ENCODE data around the gene TTLL1.
A peak's percentile ranks its signal among the peaks of the same experiment; 100 is the strongest.

TTLL1 gene

DNA sequence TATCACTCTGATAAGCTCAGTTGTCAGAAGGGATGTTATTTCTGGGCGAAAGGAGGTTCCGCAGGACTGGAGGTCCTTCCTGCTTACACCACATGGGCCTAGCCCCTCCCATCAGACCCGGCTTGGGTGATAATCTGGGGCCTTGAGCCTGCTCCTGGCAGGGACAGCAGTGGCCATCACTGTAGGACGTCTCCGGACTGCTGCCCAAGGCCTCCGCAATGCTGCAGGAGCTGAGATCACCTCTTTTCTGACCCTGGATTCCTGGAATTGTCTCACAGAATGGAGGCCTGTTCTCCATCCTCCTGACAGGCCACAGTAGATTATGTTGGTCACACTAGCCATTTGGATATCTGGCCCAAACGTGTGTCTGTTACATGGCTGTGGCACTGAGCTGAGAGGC is 12.1 kb upstream of the TTLL1 start:
- WGBS (ENCODE audit: insufficient coverage), result 90% methylated on average over 7 of the region's 7 CpGs
- Histone ChIP-seq H3K36me3 (ENCODE audit: control insufficient read depth in 4 of 4, insufficient read depth in 4 of 4, low read length in 3 of 4) (no peaks in the 10 kb centered on the region), H3K4me3 (ENCODE audit: control insufficient read depth in 1 of 7, extremely low read depth in 1 of 7, insufficient read depth in 4 of 7, low read depth in 2 of 7, low read length in 6 of 7) (no peak overlapping the region), H3K27me3 (replicated peaks in 2 of 5; ENCODE audit: control insufficient read depth in 4 of 5, insufficient read depth in 5 of 5, low read length in 4 of 5) (no peaks in the 10 kb centered on the region), H3K27ac (ENCODE audit: insufficient read depth in 1 of 2, low read depth in 1 of 2, low read length in 2 of 2, poor library complexity in 1 of 2, severe bottlenecking in 2 of 2) (no peak overlapping the region), H3K9me3 (ENCODE audit: control extremely low read depth in 1 of 5, control insufficient read depth in 4 of 5, insufficient read depth in 2 of 5, low read depth in 1 of 5, low read length in 4 of 5) (peaks cover 0 to 9% (median 6%) of the 10 kb centered on the region in 5 experiments), H3K4me1 (ENCODE audit: control extremely low read depth in 1 of 4, control insufficient read depth in 4 of 4, insufficient read depth in 4 of 4, low read length in 3 of 4) (peaks cover 0 to 12% (median 0%) of the 10 kb centered on the region in 4 experiments)
- no peak for DNase-seq
- ChIA-PET CTCF (interaction anchor here (1.1 to 1.5 kb wide), 3 partner anchors 9 to 37 kb away, joined by 3 to 6 read pairs (median 4); partner anchors contain the start of gene BIK), POLR2A (no interaction called here)

DNA sequence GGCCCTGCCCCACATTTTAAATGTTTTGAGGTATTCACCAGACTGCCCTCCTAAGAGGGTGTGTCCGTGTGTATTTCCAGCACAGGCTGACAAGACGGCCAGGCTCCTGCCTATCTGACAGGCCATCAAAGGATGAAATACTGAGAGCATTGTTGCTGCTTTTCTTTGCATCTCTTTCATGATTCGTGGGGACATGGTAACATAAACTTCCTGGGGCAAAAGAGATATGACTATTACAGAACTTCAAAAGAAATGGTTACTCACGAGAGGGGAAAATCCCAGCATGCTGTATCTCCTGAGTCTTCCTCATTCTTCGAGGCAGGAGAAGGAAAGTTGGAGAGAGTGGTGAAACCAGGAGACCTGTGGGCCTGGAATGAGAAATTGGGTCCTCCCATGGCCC is 11.0 kb upstream of the TTLL1 start:
- ChIA-PET POLR2A (no interaction called here), CTCF (interaction anchor here (1.5 kb wide), 1 partner anchor 10 kb away, joined by 6 read pairs; the partner anchor contains the start of gene BIK)
- Histone ChIP-seq H3K9me3 (ENCODE audit: control extremely low read depth in 1 of 5, control insufficient read depth in 4 of 5, insufficient read depth in 2 of 5, low read depth in 1 of 5, low read length in 4 of 5) (peaks cover 0 to 10% (median 7%) of the 10 kb centered on the region in 5 experiments), H3K4me3 (ENCODE audit: control insufficient read depth in 1 of 7, extremely low read depth in 1 of 7, insufficient read depth in 4 of 7, low read depth in 2 of 7, low read length in 6 of 7) (no peak overlapping the region), H3K4me1 (ENCODE audit: control extremely low read depth in 1 of 4, control insufficient read depth in 4 of 4, insufficient read depth in 4 of 4, low read length in 3 of 4) (peaks cover 0 to 12% (median 0%) of the 10 kb centered on the region in 4 experiments), H3K36me3 (ENCODE audit: control insufficient read depth in 4 of 4, insufficient read depth in 4 of 4, low read length in 3 of 4) (no peaks in the 10 kb centered on the region), H3K27me3 (replicated peaks in 2 of 5; ENCODE audit: control insufficient read depth in 4 of 5, insufficient read depth in 5 of 5, low read length in 4 of 5) (no peaks in the 10 kb centered on the region), H3K27ac (ENCODE audit: insufficient read depth in 1 of 2, low read depth in 1 of 2, low read length in 2 of 2, poor library complexity in 1 of 2, severe bottlenecking in 2 of 2) (no peak overlapping the region)
- 95% methylated on average over 5 of the region's 5 CpGs for WGBS (ENCODE audit: insufficient coverage)
- no peak for DNase-seq

GRCh38 chr22:43099095-43099494 is 9.9 kb upstream of the TTLL1 start:
- 94% methylated on average over 3 of the region's 4 CpGs for WGBS (ENCODE audit: insufficient coverage)

DNA sequence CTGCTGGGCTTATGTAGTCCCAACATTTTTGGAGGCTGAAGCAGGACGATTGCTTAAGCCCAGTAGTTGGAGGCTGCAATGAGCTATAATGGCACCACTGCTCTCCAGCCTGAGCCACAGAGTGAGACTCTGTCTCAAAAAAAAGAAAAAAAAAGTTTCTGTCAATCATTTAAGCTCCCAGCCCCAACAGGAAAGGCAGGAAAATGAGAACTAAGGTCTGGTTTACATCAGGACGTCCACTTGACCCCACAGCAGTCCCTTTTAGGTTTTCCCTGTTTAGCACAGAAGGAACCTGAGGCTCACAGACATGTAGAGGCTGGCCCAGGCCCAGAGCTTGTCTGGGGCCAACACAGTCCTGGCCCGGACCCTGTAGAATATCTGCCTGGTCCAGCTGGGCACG is 9.2 kb upstream of the TTLL1 start:
- no peaks in the 10 kb centered on the region for H3K36me3 ChIP-seq (ENCODE audit: control insufficient read depth in 4 of 4, insufficient read depth in 4 of 4, low read length in 3 of 4)
- H3K27me3 ChIP-seq (replicated peaks in 2 of 5; ENCODE audit: control insufficient read depth in 4 of 5, insufficient read depth in 5 of 5, low read length in 4 of 5), result no peaks in the 10 kb centered on the region
- CTCF ChIA-PET, result interaction anchor here (1.0 to 1.6 kb wide), 2 partner anchors 11 to 27 kb away, joined by 3 to 6 read pairs; no protein-coding TSS in a partner anchor
- no peak overlapping the region for H3K4me3 ChIP-seq (ENCODE audit: control insufficient read depth in 1 of 7, extremely low read depth in 1 of 7, insufficient read depth in 4 of 7, low read depth in 2 of 7, low read length in 6 of 7)
- H3K27ac ChIP-seq (ENCODE audit: insufficient read depth in 1 of 2, low read depth in 1 of 2, low read length in 2 of 2, poor library complexity in 1 of 2, severe bottlenecking in 2 of 2), result no peak overlapping the region
- no peak for DNase-seq
- POLR2A ChIA-PET, result no interaction called here
- peaks cover 0 to 2% (median 0%) of the 10 kb centered on the region in 4 experiments for H3K4me1 ChIP-seq (ENCODE audit: control extremely low read depth in 1 of 4, control insufficient read depth in 4 of 4, insufficient read depth in 4 of 4, low read length in 3 of 4)
- H3K9me3 ChIP-seq (ENCODE audit: control extremely low read depth in 1 of 5, control insufficient read depth in 4 of 5, insufficient read depth in 2 of 5, low read depth in 1 of 5, low read length in 4 of 5), result peaks cover 0 to 10% (median 7%) of the 10 kb centered on the region in 5 experiments
- 44% methylated on average over 3 of the region's 4 CpGs for WGBS (ENCODE audit: insufficient coverage)

More at GRCh38 chr22:43099095-43099494, 9.9 kb upstream of the TTLL1 start:
- Histone ChIP-seq H3K4me3 (ENCODE audit: control insufficient read depth in 1 of 7, extremely low read depth in 1 of 7, insufficient read depth in 4 of 7, low read depth in 2 of 7, low read length in 6 of 7) (no peak overlapping the region), H3K36me3 (ENCODE audit: control insufficient read depth in 4 of 4, insufficient read depth in 4 of 4, low read length in 3 of 4) (no peaks in the 10 kb centered on the region), H3K4me1 (ENCODE audit: control extremely low read depth in 1 of 4, control insufficient read depth in 4 of 4, insufficient read depth in 4 of 4, low read length in 3 of 4) (peaks cover 0 to 8% (median 0%) of the 10 kb centered on the region in 4 experiments), H3K27ac (ENCODE audit: insufficient read depth in 1 of 2, low read depth in 1 of 2, low read length in 2 of 2, poor library complexity in 1 of 2, severe bottlenecking in 2 of 2) (no peak overlapping the region), H3K27me3 (replicated peaks in 2 of 5; ENCODE audit: control insufficient read depth in 4 of 5, insufficient read depth in 5 of 5, low read length in 4 of 5) (no peaks in the 10 kb centered on the region), H3K9me3 (ENCODE audit: control extremely low read depth in 1 of 5, control insufficient read depth in 4 of 5, insufficient read depth in 2 of 5, low read depth in 1 of 5, low read length in 4 of 5) (peaks cover 0 to 10% (median 7%) of the 10 kb centered on the region in 5 experiments)
- CTCF ChIA-PET, result interaction anchor here (1.6 kb wide), 1 partner anchor 11 kb away, joined by 6 read pairs; no protein-coding TSS in a partner anchor
- no peak for DNase-seq
- POLR2A ChIA-PET, result no interaction called here

GRCh38 chr22:43096420-43096819 is 7.2 kb upstream of the TTLL1 start:
- POLR2A ChIA-PET, result no interaction called here
- Histone ChIP-seq H3K27ac (ENCODE audit: insufficient read depth in 1 of 2, low read depth in 1 of 2, low read length in 2 of 2, poor library complexity in 1 of 2, severe bottlenecking in 2 of 2) (no peak overlapping the region), H3K27me3 (replicated peaks in 2 of 5; ENCODE audit: control insufficient read depth in 4 of 5, insufficient read depth in 5 of 5, low read length in 4 of 5) (no peaks in the 10 kb centered on the region), H3K4me1 (ENCODE audit: control extremely low read depth in 1 of 4, control insufficient read depth in 4 of 4, insufficient read depth in 4 of 4, low read length in 3 of 4) (peaks cover 0 to 13% (median 1%) of the 10 kb centered on the region in 4 experiments), H3K4me3 (ENCODE audit: control insufficient read depth in 1 of 7, extremely low read depth in 1 of 7, insufficient read depth in 4 of 7, low read depth in 2 of 7, low read length in 6 of 7) (no peak overlapping the region), H3K36me3 (ENCODE audit: control insufficient read depth in 4 of 4, insufficient read depth in 4 of 4, low read length in 3 of 4) (no peaks in the 10 kb centered on the region), H3K9me3 (ENCODE audit: control extremely low read depth in 1 of 5, control insufficient read depth in 4 of 5, insufficient read depth in 2 of 5, low read depth in 1 of 5, low read length in 4 of 5) (peaks cover 0 to 10% (median 7%) of the 10 kb centered on the region in 5 experiments)
- WGBS (ENCODE audit: insufficient coverage), result 100% methylated on average over 4 of the region's 8 CpGs
- no peak for DNase-seq
- CTCF ChIA-PET, result interaction anchor here (0.7 to 1.7 kb wide), 3 partner anchors 42 to 194 kb away, joined by 3 to 4 read pairs (median 3); no protein-coding TSS in a partner anchor

GRCh38 chr22:43094551-43094950 is 5.4 kb upstream of the TTLL1 start:
- no peak overlapping the region for H3K4me3 ChIP-seq (ENCODE audit: control insufficient read depth in 1 of 7, extremely low read depth in 1 of 7, insufficient read depth in 4 of 7, low read depth in 2 of 7, low read length in 6 of 7)
- H3K27ac ChIP-seq (ENCODE audit: insufficient read depth in 1 of 2, low read depth in 1 of 2, low read length in 2 of 2, poor library complexity in 1 of 2, severe bottlenecking in 2 of 2), result no peak overlapping the region
- H3K27me3 ChIP-seq (replicated peaks in 2 of 5; ENCODE audit: control insufficient read depth in 4 of 5, insufficient read depth in 5 of 5, low read length in 4 of 5), result no peaks in the 10 kb centered on the region
- ChIA-PET CTCF (interaction anchor here (0.9 to 1.5 kb wide), 2 partner anchors 15 to 33 kb away, joined by 3 read pairs; no protein-coding TSS in a partner anchor), POLR2A (no interaction called here)
- DNase-seq, result no peak
- 100% methylated on average over 3 of the region's 4 CpGs for WGBS (ENCODE audit: insufficient coverage)
- no peaks in the 10 kb centered on the region for H3K36me3 ChIP-seq (ENCODE audit: control insufficient read depth in 4 of 4, insufficient read depth in 4 of 4, low read length in 3 of 4)
- H3K9me3 ChIP-seq (ENCODE audit: control extremely low read depth in 1 of 5, control insufficient read depth in 4 of 5, insufficient read depth in 2 of 5, low read depth in 1 of 5, low read length in 4 of 5), result peaks cover 0 to 10% (median 7%) of the 10 kb centered on the region in 5 experiments
- H3K4me1 ChIP-seq (ENCODE audit: control extremely low read depth in 1 of 4, control insufficient read depth in 4 of 4, insufficient read depth in 4 of 4, low read length in 3 of 4), result peaks cover 0 to 19% (median 3%) of the 10 kb centered on the region in 4 experiments

GRCh38 chr22:43094085-43094484 is 4.9 kb upstream of the TTLL1 start:
- 88% methylated on average over 6 of the region's 7 CpGs for WGBS (ENCODE audit: insufficient coverage)
- Histone ChIP-seq H3K36me3 (ENCODE audit: control insufficient read depth in 4 of 4, insufficient read depth in 4 of 4, low read length in 3 of 4) (no peaks in the 10 kb centered on the region), H3K27ac (ENCODE audit: insufficient read depth in 1 of 2, low read depth in 1 of 2, low read length in 2 of 2, poor library complexity in 1 of 2, severe bottlenecking in 2 of 2) (no peak overlapping the region), H3K4me1 (ENCODE audit: control extremely low read depth in 1 of 4, control insufficient read depth in 4 of 4, insufficient read depth in 4 of 4, low read length in 3 of 4) (peaks cover 0 to 22% (median 5%) of the 10 kb centered on the region in 4 experiments), H3K4me3 (ENCODE audit: control insufficient read depth in 1 of 7, extremely low read depth in 1 of 7, insufficient read depth in 4 of 7, low read depth in 2 of 7, low read length in 6 of 7) (no peak overlapping the region), H3K27me3 (replicated peaks in 2 of 5; ENCODE audit: control insufficient read depth in 4 of 5, insufficient read depth in 5 of 5, low read length in 4 of 5) (no peaks in the 10 kb centered on the region), H3K9me3 (ENCODE audit: control extremely low read depth in 1 of 5, control insufficient read depth in 4 of 5, insufficient read depth in 2 of 5, low read depth in 1 of 5, low read length in 4 of 5) (peaks cover 0 to 10% (median 7%) of the 10 kb centered on the region in 5 experiments)
- ChIA-PET POLR2A (no interaction called here), CTCF (interaction anchor here (0.9 to 1.5 kb wide), 2 partner anchors 15 to 33 kb away, joined by 3 read pairs; no protein-coding TSS in a partner anchor)
- peak in 2 of 3 donors; percentile 40 to 48 for DNase-seq
